Frontal cortex (tissue), 4 donors: ENCODE results near the gene NEUROD2. TPM values are rescaled to one million over a fixed set of nuclear protein-coding genes. Genes with fewer than 3 reads are reported as not detected.
"Not testable (repeated sequence)": the region's sequence is repeated elsewhere in the genome, so short reads cannot be mapped to it uniquely, and the experiment has no call there.

Experiments
- DNase-seq, 2 donors: peaks; one replicate each; pipeline ENCODE4 v3.0.0; 2012; ENCODE audit warnings: low spot score in 2 of 2
- FAIRE-seq: peaks from 2 replicates; lab custom pipeline; 2012; peaks lifted over from hg19 to GRCh38; lab: Jason Lieb, UNC
- total RNA-seq: library from RNA; depleted of rRNA; stranded (reverse); fragments of >200 nt; gene quantifications from one replicate; pipeline ENCODE4 v1.2.3, GENCODE V29; 2014
- donor health status: control.
- donor health status: control.
- donor health status: control.

The NEUROD2 gene
- total RNA-seq, 1 donor from 2014 or later = 44.8 TPM

- DNase-seq (no peak), FAIRE-seq (no peak)
These were observed 15.5 kb downstream of the NEUROD2 start for GRCh38 chr17:39591958-39592954.

- not testable (repeated sequence) for FAIRE-seq, DNase-seq
These were observed 17.5 kb downstream of the NEUROD2 start for GRCh38 chr17:39590180-39590579.

DNA sequence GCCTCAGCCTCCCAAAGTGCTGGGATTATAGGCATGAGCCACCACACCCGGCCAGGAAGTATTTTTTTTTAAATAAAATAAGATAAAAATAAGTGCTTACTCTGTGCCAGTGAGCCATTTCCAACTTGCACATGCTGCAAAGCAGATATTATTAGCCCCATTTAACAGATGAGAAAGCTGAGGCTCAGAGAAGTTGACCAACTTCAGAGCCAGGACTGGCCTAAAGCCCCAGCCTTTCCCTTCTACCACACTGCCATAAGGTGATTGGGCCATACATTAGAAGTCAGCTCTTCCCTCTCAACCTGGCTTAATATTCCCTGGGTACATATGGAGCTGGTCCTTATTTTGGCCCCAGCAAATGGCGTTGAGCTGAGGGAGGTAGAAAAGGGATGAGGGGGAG lies 25.1 kb downstream of the NEUROD2 start:
- no peak for FAIRE-seq
- no peak for DNase-seq

DNA sequence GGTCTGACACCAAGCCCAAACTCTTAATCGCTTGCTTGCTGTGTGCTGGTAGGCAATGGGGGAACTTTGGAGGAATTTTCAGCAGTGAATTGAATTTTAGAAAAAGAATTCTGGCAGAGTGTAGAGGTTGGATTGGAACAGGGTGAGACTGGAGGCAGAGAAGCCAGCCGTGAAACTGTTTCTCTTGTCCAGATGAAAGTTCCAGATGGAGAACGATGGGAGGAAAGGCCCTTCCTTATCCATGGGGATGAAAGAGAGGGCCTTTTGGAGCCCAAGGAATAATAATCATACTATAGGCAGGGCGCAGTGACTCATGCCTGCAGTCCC lies 26.0 kb downstream of the NEUROD2 start:
- FAIRE-seq = no peak
- no peak for DNase-seq

GRCh38 chr17:39581071-39581758 lies 26.5 kb downstream of the NEUROD2 start:
- DNase-seq (no peak), FAIRE-seq (no peak)

GRCh38 chr17:39580082-39580468 lies 27.6 kb downstream of the NEUROD2 start:
- DNase-seq (no peak), FAIRE-seq (no peak)

DNA sequence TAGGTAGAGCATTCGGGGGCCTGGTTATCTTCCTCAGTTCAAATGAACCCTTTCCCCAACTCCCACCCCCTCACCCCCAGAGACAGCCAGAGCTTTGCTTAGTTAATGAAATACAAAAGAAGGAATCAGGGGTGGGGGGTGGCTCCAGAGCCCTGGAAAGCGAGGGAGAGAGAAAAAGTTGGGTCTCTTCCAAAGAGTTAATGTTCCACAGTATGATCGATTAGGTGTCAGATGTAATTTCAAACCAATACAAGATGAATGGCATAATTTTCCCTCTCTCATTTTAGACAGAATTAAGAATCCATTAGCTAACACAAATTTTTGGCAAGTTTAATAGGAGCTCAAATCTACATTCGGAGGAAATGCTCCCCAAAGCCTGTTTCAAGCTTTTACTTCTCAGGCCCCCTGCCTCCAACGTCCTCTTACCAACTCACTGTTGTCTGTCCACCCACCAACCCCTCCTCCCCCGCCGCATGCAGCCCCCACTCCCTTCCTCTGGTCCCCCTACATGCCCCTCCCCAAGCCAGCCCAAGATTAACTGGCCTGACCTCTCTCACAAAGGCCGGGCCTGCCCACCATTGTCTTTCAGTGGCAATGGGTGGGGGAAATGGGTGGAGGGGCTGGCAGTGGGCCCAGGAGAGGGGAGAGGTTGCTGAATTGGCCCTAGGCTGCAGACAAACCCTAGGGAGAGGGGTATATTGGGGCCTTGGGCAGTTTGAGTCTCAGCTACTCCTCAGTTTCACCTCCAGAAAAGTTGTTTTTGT lies 28.2 kb downstream of the NEUROD2 start:
- DNase-seq (no peak), FAIRE-seq (no peak)

DNA sequence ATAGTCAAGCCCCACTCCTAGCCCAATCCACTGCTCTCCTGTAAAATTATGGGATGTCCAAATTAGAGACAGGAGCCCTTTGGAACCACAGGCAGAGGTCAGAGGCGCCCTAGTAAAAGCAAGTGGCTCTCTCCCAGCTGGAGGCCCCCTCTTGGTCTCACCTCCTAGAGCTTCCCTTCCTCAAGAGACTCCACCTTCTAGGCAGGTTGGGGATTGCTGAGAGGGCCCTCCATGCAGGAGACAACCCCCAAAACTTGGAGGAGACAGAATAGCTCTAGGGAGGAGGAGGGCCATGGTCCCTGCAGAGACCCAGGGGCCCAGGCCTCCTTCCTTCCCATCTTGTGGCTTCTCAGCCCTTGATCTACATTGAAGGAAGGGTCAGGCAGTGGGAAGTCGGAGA lies 29.4 kb downstream of the NEUROD2 start:
- no peak for FAIRE-seq

GRCh38 chr17:39576187-39576586 lies 31.5 kb downstream of the NEUROD2 start:
- no peak for DNase-seq
- no peak for FAIRE-seq

More for the DNA sequence above, 29.4 kb downstream of the NEUROD2 start:
- DNase-seq = no peak

DNA sequence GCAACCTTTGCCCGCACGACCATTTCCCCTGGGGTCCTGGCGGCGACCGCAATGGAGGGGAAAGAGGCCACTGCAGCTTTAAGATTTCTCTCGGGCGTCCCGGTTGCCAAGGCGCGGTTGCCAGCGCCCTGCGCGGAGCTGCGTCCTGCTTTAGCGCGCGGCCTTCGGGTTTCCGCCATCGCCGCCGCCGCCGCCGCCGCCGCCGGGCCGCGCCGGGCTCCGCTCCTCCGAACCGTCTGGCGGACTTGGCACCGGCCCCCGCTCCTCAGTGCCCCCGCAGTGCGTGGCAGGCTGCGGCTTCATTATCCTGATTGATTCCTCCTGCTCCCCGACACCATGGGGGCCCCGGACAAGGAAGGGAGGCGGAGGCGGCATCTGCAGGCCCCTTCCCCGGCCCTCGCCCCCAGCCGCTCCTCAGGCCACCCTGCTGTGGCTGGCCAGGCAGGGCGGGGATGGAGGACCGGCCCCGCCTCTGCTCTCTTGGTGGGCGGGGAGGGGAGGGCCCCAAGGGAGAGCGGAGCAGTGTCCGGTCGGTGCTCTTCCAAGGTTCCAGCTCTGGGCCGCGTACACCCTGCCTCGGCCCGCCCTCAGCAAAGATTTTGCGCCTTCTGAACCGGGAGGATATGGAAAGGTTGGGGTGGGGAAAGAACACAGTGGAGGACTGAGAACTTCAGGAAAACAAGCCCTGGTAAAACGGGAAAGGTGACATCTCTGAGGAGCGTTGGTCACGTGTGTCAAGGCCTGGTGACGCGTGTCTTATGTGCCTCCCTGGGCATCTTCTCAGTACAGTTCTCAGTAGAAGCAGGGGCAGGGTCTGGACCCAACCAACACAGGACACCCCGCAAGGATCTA lies 34.0 kb downstream of the NEUROD2 start:
- DNase-seq (peak; percentile 65 to 74), FAIRE-seq (no peak)

- no peak for FAIRE-seq
- no peak for DNase-seq
These were observed 35.6 kb downstream of the NEUROD2 start for GRCh38 chr17:39572121-39572520.

DNA sequence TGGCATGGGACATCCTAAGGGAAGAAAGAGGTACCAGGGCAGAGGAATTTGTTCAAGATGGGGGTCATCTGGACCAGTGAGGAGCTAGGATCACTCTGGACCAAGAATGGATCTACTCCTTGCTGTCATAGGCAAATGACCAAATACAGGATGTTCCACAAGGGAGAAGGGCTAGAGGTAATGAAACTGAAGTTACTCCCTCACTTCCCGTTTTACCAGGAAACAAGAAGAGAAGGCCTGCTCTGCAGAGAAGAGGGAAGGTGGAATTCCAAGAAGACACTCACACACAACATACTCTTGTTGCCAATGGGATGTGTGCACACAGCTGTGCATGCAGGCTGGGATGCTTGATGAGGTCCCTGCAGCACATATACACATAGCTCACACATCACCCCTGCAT lies 38.6 kb downstream of the NEUROD2 start:
- no peak for DNase-seq
- FAIRE-seq = no peak

- no peak for FAIRE-seq
- no peak for DNase-seq
These were observed 39.0 kb downstream of the NEUROD2 start for GRCh38 chr17:39568702-39569101.

DNA sequence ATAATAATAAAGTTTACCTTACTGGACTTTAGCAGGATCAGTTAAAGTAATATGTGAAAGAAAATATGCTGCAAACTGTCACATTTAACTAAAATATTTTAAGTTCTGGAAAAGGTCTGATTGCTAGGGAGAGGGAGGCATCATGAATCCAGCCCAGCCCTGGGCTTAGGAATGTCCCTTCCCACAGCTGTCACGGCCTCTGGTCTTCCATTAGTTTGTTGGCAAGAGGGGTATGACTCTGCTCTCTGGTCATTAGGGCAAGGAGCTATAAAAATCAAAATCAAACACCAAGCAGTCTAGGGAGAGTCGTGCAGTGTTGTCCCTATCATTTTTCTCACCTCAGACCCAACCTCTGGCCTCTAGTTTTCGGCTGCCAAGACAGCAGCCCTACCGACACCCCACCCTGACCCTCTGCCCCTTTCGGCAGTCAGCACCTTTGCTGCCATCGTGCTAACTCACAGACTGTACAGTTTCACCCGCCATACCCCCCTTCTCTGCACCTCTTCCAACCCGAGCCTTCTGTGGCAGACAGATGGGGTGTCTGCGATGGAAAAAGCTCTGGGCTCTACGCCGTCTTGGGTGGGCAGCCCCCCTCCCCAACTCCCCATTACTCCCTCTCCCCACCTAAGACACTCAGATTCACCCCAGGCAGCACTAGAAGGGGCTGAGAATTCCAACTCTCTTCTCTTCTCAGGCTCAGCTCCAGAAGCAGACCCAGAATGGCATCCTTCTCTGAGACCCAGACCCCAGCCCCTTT lies 41.4 kb downstream of the NEUROD2 start:
- no peak for DNase-seq
- FAIRE-seq = no peak

DNA sequence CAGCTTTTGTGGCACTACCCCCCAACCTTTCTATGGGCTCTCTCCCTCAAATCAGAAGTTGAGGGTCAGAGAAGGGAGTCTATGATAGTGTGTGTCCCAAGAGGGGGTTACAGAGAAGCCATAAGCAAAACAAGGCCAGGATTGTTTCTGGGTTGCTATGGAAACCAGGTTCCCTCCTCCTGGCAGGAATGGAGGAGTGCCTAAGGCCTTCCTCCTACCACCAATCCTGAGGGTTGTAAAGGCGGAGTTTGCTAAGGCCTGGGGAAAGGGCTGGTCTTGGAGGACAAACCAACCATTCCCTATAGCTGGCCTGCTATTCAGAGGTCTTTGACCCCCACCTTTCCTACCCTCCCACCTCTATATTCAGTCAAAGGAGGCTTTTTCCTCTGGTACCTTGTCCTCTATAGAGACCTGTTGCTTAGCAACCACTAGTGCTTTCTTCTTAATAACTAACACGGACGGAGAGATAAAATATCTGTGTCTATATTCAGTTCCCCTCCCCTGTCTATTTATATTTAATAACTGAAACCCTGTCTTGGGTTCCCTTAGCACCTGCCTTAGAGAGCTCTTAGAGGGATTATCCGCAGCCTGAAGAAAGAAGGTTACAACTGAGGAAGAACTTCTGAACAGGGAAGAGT lies 43.4 kb downstream of the NEUROD2 start:
- DNase-seq (no peak), FAIRE-seq (no peak)

- DNase-seq (no peak), FAIRE-seq (no peak)
These were observed 44.2 kb downstream of the NEUROD2 start for GRCh38 chr17:39563476-39563875.

DNA sequence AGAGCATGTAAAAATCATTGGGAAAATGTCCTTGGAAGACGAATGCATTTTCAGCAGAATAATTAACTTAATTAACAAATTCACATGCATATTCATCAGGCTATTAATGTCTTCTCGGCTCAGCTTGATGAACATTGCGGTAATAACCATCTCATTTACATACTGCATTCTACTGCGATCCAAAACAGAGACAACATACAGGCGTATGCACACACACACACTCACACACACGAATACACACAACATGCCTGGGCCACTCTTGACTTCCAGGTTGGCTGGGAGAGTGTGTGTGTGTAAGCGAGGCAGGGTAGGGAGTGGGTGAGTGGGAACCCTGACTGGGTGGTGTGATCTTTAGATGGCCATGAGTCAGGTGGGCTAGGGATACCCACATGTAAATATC lies 44.7 kb downstream of the NEUROD2 start:
- FAIRE-seq (no peak), DNase-seq (no peak)

GRCh38 chr17:39562395-39562794 lies 45.3 kb downstream of the NEUROD2 start:
- DNase-seq (no peak), FAIRE-seq (no peak)
